ENCODE measurements around the gene LMF2.

Gene LMF2

DNA sequence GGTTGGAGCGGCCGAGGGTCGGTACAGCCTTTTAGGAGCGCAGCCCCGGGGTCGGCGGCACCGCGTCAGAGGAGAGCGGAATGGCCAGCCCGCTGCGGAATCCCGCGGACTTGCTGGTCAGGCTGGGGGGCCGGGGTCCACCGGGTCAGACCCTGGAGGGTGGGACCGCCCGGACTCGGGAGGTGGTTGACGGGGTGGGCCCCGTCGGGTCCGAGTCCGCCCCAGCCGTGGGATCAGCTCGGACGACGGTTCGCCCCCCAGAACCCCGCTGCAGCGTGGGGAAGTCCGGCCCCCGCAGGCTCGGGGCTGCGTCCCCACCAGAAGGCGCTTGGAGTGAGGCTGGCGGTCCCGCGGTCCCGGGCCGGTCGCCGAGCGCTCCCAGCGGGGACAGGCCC is 26.5 kb downstream of the LMF2 start:
- no peak for DNase-seq

DNA sequence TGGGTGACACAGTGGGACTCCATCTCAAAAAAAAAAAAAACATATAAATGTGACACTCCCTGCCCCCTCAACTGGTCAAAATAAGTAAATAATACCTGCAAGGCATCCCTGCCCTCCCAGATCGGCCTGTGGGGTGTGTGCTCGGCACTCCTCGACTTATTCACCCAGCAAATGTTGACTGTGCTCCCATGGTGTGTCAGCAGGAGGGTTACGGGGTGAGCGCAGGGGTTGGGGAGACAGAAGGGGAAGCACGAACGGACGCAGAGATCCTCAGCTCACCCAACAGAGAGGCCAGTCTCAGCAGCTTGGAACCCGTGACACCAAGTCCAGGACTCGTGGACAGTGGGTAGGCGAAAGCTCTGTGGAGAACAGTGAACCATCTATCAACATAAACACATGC is 27.8 kb downstream of the LMF2 start:
- no peak for DNase-seq

DNA sequence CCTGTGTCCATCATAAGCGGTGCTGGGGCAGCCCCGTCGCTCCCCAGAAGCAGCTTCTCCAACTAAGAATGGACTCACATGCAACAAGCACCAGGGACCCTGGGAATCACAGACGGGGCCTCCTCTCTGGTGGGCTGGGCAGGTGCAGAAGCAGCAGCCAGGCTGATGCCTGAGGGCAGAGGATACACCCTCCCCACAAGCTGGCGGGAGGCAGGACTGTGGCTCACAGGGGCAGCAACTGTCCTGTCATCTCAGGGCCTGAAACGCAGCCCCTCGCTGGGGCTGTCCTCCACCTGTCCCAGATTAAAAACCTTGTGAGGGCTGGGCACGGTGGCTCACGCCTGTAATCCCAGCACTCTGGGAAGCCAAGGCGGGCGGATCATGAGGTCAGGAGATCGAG is 29.6 kb downstream of the LMF2 start:
- no peak for DNase-seq

DNA sequence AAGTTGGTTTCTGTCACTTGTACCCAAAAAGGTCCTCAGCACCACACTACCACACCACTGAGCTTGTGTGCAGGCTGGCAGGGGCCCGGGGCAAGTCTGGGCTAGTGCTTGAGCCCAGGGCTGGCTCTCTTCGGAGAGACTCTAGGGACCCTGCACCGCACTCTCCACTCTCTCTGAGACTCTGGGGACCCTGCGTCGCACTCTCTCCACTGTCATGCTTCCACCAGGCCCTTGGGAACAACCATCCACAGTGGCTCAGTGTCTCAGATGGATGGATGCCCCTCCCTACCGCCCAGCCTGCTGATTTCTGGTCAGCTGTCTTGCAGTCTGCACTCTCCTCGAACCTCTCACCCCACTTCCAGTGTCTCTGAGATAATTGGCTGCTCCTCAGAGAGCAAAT is 30.6 kb downstream of the LMF2 start:
- DNase-seq, result no peak

DNA sequence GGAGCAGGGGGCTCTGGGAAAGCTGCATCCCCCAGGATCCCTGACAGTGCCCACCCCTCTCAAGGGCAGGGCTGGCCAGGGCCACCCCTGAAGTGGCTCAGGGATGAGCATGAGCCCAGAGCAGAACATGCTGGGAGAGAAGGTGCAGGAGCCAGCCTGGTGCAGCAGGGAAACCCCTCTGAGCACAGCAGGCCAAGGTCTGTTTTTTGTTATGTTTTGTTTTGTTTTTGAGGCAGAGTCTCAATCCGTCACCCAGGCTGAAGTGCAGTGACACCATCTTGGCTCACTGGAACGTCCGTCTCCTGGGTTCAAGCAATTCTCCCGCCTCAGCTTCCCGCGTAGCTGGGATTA is 31.9 kb downstream of the LMF2 start:
- no peak for DNase-seq

DNA sequence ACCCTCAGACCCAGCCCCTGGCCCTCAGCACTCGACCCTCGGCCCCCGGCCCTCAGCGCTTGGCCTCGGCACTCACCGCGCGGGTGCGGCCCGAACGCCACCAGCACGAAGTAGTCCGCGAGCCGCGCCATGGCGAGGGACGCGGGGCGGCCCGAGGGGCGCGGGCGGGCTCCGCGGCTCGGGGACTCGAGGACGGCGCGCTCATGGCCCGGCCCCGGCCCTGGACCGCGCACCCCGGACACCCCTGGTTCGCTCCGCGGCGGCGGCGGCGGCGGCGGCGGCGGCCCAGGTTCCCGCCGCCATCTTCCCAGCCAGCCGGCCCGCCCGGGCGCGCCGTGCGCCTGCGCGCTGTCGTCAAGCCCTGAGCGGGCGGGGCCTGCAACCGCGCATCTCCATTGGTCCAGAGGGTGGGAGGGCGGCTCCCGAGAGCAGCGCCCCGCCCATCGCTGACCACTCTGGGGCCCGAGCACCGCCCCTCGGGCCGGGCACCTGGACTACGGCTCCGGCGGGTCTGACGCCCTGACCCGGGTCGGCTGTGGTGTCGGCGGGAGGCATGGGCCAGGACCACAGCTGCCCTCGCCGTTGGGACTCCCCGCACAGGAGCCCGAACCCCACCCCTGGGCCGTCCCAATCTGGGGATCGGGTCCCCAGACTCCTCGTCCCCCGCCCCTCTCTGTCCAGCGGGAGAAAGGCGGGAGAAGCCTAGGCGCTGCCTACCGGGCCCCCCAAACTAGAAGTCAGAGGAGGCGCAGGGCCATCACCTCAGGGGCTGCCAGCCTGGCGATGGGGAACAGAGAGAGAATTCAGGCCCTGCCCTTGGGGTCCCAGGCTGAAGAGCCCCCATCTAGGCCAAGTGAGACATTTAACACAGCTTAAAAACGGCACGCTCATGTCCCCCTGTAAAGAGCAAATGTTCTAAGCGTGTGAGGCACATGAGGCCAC is 32.5 kb downstream of the LMF2 start, which contains the start of gene SBF1:
Gene SBF1 (minus strand): TSS at position 326 of the 942 bp plus-strand sequence. CDS start 195 bp downstream, at position 131.
- DNase-seq, result peak; percentile 84

DNA sequence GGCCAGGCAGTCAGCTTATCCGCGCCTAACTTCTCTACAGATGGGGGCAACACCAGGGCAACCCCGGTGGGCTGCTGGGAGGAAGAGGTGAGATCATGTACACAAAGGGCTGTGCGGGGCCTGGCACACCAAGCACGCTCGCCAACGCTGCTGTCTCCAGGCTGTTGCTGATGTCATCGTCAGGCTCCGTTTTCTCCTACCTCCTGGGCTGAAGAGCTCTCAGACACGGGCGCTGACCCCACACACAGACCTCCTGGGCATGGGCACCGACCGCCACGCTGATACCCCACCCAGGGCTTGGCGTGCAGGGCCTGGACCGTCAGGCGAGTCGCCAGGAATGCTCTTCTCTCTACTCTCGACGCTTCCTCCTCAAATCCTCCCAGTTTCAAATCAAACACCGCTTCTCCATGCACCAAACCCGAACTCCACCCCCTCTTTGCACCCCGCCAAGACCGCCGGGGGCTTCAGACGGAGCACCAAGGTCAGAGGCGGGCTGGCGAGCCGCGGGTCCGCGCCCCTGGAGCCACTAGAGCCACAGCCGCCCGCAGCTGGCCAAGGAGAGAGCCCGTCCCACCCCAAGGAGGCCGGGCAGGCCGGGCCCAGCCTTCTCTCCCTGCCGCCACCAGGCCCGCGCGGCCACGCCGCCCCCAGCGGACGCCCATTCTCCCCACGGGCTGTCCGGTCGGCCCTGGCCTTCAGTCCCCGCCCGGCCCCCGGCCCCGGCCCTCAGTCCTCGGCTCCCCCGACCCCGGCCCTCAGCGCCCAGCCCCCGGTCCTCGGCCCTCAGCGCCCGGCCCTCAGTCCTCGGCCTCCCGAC is 33.4 kb downstream of the LMF2 start:
- DNase-seq, result no peak

DNA sequence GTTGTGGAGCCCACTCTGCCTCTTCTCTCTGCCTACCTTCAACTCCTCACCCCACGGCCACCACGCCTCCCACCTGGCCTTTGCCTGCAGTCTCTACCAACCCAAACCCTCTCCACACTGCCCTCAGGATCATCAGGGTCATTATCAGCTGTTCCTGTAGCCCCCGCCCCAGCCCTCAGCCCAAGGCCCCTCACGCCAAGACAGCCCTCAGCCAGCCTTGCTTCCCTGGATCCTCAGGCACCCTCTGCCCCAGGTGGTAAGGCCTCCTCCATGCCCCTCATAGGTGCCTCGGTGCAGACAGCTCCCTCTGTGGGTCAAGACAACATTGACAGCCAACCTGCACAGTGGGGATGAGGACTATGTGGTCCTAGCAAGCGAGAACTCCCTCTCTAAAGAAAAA is 34.4 kb downstream of the LMF2 start:
- DNase-seq, result peak; percentile 48

DNA sequence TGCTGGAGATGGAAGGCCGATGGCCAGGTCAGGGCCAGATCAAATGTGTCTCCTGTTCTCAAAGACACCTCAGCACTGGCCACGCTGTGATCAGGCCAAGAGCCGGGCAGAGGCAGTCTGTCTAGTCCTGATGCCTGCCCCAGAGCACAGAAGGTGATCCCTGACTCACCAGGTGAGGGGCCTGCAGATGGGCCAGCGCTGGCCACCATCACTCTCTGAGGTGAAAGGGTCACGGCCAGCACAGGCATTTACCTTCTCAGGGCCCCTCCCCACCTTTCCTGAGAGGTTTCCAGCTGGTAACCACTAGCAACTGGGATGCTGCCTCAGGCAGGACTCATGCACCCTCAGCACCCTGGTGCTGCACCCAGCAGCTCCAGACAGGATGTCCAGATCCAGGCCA is 35.5 kb downstream of the LMF2 start:
- DNase-seq, result no peak

DNA sequence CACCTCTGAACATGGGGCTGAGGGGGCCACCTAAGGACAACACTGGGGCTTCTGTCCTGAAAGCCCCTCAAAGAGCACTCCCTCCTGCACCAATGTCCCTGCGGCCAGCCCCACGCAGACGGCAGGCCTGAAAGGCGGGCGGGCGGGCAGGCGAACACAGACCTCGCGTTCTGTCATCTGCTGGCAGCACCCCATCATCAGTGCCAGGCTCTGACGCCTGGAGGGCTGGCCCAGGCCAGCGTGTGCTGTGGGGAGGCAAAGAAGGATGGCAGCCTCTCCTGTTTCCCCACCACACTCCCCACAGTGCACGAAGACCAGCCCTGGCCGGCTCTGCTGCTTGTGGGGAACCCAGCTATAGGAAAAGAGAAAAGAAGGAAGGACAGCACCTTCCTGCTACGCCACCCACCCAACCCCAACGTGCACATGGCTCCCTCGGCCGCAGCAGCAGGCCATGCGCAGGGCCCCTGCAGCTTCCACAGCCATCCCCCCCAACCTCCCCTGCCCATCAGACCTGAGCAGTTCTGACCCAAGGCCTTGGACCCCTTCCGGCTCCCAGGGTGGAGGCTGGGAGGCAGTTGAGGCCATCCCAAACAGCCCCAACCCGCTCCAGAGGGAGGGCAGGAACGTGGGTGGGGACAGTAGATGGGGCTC is 36.2 kb downstream of the LMF2 start:
- no peak for DNase-seq

DNA sequence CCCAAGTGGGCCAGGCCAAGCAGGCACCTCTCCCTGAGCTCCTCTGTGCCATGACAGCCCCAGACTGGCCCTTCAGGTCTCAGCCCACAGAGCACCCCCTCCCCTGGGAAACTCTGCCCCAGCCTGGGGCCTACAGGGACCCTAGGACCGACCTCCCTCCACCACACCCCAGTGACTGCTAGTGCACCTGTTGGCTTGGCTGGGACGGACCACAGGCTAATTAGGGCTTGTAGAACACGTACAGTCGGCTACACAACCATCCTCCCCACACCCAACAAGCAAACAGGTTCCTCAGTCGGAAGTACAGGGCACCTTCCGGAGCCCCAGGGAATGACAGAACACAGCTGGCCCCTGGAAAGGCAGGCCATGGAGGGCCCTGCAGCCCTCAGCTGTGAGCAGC is 37.0 kb downstream of the LMF2 start:
- no peak for DNase-seq

DNA sequence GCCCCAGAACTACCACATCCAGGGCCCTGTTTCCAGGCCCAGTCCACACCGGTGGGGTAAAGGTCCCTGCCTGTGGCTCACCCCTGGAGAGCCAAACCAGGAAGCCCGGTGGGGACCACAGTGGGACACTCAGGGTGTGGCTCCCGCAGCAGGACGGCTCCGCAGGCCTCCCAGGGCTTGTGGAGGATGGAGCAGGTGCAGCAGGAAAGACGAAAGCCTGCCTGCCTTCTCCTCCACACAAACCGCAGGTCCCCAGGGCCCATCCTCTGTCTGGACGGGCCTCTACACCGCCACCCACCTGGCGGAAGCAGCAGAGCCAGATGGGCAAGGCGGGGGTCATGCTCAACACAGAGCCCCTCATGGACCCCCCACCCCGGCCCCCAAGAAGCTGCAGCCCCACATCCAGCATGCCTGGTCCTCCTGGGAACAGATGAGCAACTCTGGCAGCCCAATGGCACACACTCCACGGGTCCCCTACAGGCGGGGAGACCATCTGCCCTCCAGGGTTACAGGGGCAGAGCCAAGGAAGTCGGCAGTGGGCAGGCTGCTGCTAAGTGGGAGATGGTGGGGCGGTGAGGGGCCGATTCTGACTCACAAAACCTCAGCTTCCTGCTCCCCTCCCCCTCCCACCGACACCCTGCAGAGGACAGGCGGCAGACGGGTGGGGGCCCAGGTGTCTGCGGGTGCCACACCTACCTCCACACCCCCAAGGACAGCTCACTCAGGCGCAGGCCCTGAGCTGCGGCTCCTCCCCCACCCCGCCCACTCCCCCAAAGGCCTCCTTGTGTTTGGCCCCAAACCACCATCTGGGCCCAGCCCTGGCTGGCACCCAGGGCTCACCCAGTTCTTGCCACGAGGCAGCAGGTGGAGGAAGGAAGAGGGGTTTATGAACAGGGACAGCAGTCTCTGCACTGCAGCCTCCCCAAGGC is 37.9 kb downstream of the LMF2 start:
- DNase-seq, result peak; percentile 98

DNA sequence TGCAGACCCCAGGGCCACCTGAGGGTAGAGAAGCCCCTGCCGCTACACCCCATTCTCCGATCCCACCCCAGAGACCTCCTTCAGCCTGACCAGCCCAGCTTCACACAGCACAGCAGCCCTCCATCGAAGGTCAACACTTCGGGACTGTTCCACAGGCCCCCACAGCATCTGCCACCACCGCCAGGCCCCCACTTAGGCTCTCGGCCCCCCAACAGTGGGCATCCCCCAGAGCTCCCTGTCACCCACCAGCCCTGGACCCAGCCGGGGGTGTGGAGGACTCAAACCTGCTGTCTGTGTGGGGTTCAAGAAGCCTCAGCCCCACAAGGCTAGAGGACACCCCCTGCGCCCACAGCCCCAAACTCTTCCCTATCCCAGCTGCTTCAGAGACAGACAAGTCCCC is 38.9 kb downstream of the LMF2 start:
- no peak for DNase-seq

DNA sequence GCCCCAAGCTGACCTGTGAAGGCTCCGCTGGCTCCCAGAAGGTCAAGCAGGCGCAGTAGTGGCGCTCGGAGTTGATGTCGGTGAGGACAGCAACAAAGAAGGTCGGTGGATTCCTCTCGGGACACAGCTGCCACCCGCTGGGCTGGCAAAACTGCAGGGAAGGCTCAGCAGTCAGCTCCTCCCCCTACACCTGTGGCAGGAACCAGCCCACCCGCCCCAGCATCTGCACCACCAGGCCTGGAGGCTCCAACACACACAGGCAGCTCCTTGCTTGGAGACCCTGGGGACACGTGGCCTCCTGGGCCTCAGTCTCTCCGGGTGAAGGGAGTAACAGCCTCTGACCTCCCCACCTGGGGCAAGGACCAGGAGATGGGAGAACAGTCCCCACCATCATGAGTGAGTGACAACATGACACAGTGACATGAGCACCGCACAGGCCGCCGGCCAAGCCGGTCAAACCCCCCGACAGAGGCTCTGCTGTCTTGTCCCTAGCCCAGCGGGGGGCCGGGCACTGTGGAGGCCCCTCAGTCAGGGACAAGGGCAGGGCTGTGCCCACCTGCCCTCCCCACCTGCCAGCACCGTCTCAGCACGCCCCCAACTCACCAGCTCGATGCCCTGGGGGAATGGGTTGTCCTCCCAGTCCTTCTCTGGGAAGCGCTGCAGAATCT is 39.6 kb downstream of the LMF2 start:
- DNase-seq, result no peak

DNA sequence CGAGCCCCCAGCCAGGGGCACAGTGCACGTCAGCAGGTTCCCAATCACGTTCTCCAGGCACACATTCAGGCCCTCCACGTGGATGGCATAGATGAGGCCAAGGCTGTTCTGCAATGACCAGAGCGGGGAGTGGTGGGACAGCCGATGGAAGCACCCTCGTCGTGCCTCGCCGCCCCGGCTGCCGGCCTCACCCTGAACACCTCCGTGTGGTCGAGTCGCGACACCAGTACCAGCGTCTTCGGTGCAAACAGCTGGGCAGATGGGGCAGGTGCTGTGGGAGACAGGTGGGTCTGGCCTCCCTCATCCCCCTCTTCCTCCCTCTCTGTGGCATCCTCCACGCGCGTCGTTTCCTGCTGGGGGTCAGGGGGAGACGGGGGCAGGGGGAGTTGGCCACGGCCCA is 40.2 kb downstream of the LMF2 start:
- no peak for DNase-seq

DNA sequence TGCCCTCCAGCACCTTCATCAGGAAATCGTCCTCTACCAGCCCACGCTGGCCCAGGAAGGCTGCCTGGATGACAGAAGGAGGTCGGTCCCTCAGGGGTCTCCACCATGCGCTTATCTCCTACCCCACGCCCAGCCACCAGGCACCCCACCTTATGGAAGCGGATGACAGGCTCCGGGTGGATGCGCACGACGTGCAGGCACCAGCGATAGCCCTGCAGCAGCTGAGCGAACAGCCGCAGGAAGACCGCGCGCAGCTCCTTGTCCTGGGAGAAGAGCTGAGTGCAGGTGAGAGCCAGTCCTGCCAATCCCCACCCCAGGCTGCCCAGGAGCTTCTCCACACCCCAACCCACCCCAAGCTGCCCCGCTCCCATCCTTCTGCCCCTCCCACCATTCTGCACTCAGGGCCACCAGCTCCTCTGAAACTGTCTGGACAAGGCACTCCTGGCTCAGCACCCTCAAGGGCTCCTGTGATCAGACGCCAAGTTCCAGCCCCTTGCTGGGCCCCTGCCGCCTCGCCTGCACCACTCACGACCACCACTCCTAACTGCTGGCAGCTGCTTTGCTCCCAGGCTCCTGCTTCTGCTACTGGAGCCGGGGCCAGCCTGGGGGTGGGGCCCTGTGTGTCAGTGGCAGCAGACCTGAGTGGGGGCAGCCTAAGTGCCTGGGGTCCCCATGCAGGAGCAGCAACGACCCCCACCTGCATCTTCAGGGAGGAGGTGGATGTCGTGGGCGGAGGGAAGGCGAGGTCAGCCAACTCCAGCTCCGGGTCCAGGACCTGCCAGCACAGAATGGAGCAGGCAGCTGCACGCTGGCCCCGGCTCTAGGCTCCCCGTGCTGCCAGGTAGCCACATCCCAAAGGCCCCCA is 42.2 kb downstream of the LMF2 start:
- no peak for DNase-seq

DNA sequence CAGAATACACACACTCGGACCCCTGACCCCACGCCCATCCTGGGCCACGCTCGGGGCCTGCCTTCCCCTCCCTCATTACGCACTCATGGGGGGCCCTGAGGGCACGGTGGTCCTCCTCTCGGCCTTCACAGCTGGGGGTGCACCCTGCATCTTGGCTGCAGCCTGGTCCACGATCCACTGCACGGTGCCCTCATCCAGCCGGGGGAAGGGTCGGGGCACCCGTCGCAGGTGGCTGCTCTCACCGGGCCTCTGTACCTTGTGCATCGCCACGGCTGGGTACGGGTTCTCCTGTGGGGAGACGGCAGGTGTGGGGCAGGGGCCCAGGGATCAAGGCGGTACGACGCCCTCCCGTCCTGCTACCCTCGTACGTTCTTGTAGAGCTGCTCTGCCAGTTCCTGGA is 43.1 kb downstream of the LMF2 start:
- no peak for DNase-seq

DNA sequence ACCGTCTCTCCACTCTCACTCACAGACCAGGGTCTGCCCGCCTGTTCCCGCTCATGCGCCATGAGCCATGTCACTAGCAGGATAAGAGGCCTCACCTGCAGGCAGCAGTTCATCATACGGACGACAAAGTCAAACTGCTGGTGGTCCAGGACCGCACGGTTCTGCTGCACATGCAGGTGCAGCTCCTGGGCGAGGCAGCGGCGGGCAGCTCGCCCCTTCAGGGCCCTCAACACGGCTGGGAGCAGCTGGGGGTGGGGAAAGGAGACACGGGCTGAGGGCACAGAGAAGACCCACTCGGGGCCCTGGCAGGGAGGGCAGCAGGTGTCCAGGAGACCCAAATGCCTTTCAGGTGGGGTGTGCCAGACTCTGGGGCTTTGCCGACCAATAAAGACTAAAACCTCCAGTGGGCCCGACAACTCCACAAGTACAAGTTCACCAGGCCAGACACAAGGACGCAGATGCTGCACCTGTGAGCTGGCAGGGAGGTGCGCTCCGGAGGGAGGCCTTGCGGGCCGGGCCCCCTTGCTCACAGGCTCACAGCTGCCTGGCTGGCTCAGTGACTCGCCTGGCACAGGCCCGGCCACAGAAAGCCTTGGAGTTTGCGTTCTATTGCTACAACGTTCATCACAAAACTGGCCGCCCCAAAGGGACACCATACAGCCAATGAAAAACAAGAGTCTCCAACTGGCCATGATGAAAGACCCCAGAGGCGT is 44.2 kb downstream of the LMF2 start:
- DNase-seq, result no peak

DNA sequence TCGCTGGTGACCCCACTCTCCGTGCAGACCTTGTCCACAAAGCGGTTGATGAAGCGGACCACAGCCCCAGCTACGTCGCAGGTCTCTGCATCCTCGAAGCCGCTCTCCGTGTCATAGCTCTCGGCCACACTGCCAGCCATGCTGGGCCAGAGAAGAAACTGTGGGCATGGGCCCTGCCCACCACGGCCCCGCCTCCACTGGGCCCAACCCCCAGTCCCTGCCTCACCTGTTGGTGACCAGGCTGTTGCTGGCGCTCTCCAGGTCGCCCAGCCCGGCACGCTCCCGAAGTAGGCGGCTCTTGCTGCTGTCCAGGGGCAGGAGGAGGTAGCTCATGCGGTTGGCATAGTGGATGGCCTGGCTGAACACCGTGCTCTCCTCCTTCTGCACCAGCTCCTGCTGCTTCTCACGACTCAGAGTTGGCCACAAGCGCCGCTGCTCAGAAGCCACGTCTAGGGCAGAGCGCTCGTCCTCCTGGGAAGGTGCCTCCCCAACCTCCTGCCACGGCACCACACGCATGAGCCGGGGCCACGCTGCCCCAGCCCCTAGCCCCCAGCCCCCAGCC is 45.4 kb downstream of the LMF2 start:
- no peak for DNase-seq

DNA sequence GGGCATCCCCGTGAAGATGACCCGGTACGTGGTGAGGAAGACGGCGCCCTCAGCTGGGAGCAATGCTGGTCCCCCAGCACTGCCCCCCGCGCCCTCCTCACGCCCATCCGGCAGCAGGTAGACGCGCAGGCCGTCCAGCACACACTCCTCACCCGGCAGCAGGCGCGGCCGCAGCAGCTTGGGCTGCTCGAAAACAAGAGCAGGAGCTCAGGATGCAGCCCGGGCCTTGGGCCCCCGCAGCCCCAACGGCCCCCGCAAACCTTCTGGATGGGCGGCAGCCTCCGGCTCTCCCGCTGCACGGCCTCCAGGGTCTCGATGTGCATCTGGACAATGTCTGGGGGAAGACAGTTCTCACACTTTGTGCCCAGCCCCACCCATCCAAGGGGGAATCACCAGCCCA is 46.0 kb downstream of the LMF2 start:
- no peak for DNase-seq
